GM10248 (cell line): ENCODE measurements around the gene GLIS1.

Experiments
- CTCF ChIA-PET: fragments of 300-600 bp; sonication (Branson Sonifier 250); formaldehyde crosslinking; extraction: SDS; loops from one replicate; lab custom pipeline; 2021; ENCODE audit warnings: antibody characterized with exemption; lab: Yijun Ruan, JAX
- POLR2A ChIA-PET: fragments of 350-650 bp; sonication (Branson Sonifier 250); formaldehyde crosslinking; extraction: SDS; loops from one replicate; lab custom pipeline; 2020; ENCODE audit warnings: antibody characterized with exemption; lab: Yijun Ruan, JAX
- DNase-seq: peaks from one replicate; pipeline ENCODE4 v3.0.0; 2012; ENCODE audit errors: extremely low spot score
- TF ChIP-seq, protein P1 (sequence below): IDR thresholded peaks from 2 replicates; pipeline ENCODE4 v1.5.1; 2012; ENCODE audit warnings: mild to moderate bottlenecking, low read depth; ENCODE audit errors: extremely low read depth, missing control alignments, control extremely low read depth

GLIS1 gene

DNA sequence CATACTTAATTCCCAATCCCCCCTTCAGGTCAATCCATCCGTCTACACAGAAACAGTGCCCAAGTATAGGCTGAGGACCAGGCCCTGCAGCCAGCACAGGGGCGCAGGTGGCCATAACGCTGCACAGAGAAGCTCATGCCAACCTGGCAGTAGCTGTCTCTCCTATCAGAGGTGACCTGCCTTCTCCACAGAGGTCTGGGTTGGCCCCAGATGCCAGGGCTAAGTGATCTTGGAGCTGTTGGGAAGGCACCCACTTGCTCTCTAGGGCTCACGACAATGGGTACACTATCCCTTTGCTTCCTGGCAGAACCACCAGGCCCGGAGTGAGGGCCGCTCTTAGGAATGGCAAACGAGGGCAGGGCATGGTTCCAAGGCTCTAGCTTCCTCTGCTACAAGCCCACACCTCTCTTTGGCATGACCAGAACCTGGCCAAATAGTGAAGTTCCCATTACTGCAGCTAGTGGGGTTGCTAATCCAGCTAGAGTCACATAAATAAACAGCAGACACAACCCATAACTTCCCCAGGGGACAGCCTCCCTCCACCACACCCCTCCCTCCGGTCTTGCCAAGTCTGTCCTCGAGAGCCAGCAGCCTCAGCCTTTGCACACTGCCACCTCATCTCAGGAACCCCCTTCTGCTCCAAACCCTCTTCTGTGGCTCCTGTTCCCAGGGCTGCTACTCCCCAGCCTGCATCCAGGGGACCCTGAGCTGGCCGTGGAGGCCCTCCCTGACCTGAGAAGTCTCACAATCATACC, 113.0 kb downstream of the GLIS1 start:
- no peak for DNase-seq
- ChIA-PET CTCF (no interaction called here), POLR2A (no interaction called here)
- TF ChIP-seq, protein P1, sequence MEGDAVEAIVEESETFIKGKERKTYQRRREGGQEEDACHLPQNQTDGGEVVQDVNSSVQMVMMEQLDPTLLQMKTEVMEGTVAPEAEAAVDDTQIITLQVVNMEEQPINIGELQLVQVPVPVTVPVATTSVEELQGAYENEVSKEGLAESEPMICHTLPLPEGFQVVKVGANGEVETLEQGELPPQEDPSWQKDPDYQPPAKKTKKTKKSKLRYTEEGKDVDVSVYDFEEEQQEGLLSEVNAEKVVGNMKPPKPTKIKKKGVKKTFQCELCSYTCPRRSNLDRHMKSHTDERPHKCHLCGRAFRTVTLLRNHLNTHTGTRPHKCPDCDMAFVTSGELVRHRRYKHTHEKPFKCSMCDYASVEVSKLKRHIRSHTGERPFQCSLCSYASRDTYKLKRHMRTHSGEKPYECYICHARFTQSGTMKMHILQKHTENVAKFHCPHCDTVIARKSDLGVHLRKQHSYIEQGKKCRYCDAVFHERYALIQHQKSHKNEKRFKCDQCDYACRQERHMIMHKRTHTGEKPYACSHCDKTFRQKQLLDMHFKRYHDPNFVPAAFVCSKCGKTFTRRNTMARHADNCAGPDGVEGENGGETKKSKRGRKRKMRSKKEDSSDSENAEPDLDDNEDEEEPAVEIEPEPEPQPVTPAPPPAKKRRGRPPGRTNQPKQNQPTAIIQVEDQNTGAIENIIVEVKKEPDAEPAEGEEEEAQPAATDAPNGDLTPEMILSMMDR: no peak

DNA sequence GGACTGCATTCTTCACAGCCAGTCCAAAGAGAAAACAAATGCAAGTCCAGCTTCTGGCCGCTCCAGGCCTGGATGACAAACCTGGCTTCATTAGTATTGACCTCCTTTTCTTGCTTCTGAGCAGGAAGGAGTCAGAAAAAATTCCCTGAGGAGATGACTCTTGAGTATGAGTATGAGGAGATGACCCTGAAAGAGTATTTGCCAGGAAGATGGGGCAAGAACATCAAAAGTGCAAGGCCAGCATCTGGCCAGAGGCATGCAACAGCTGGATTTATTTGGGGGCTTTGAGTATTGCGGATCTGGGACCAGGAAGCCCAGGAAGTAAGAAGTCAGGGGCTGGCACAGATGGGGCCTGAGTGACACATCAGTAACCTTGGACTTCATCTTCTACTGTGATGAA, 113.9 kb downstream of the GLIS1 start:
- DNase-seq: no peak
- CTCF ChIA-PET: no interaction called here
- POLR2A ChIA-PET: no interaction called here
- TF ChIP-seq, protein P1: no peak

DNA sequence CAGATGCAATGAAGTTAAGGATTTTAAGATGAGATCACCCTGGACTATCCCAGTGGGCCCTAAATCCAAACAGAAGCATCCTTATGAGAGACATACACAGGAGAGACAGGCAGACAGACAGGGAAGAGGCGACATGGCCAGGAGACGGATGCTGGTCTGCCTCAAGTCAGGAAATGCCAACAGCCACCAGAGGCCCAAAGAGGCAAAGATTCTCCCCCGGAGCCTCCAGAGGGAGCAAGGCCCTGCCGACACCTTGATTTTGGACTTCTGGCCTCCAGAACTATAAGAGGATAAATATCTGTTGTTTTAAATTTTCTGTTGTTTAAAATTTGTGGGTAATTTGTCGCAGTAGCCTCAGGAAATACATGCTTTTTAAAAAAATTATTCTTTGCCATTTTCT, 116.4 kb downstream of the GLIS1 start:
- ChIA-PET CTCF (no interaction called here), POLR2A (no interaction called here)
- TF ChIP-seq, protein P1: no peak
- DNase-seq: no peak

DNA sequence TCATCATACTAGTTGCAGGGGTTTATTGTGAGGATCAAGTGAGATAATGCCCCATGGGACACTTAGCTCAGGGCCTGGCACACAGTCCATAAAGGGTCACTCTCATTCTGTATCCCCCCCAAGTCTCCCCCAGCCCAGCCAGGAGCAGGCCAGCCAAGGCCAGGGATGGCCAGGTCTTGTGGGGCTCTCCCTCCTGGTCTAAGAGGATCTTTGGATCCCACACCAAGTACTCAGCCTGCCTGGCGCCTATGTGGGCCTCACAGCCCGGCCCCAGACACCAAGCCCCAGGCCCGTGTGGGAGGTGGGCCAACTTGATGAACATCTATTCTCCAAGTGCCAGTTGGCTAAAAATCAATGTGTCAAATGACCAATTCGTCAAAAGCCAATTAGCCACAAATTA, 117.8 kb downstream of the GLIS1 start:
- CTCF ChIA-PET: interaction anchor here (1.1 kb wide), 1 partner anchor 10 kb away, joined by 4 read pairs; no protein-coding TSS in a partner anchor
- TF ChIP-seq, protein P1: no peak
- POLR2A ChIA-PET: no interaction called here
- DNase-seq: no peak

DNA sequence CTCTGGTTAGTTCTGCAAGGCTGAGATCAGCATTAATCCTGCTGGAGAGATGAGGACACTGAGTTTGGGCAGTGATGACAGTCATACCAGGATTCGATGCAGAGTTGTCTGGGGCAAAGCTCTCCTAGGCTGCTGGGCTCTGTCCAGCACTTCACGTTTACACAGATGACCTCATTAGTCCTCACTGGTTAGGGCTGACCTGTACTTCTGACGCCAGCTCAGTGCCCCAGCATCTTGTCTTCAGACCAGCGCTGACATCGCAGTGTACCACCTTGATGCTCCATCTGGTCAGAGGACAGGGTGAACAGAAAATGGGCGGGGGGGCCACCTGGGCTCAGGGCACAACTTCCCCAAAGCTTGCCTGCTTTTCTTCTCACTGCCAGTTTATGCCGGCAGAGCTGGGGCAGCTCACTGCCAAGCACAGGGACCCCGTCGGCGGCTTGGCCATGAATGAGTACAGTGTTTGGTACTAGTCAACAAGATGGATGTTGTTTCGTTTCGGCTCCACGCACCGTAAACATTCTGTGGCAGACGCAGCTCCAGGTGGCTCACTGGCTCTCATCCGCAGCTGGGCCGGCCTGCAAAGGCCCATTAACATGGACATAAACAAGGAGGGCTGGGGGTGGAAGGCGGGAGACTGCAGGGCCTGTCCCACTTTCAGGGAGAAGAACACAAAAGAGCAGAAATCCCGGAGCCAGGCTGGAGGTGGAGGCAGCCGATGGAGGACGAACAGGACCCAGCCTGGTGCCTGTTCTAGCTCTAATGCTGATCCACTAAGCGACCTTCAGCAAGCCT, 118.7 kb downstream of the GLIS1 start:
- no peak for DNase-seq
- POLR2A ChIA-PET: no interaction called here
- CTCF ChIA-PET: interaction anchor here (1.1 kb wide), 1 partner anchor 9 kb away, joined by 4 read pairs; no protein-coding TSS in a partner anchor
- TF ChIP-seq, protein P1: no peak

DNA sequence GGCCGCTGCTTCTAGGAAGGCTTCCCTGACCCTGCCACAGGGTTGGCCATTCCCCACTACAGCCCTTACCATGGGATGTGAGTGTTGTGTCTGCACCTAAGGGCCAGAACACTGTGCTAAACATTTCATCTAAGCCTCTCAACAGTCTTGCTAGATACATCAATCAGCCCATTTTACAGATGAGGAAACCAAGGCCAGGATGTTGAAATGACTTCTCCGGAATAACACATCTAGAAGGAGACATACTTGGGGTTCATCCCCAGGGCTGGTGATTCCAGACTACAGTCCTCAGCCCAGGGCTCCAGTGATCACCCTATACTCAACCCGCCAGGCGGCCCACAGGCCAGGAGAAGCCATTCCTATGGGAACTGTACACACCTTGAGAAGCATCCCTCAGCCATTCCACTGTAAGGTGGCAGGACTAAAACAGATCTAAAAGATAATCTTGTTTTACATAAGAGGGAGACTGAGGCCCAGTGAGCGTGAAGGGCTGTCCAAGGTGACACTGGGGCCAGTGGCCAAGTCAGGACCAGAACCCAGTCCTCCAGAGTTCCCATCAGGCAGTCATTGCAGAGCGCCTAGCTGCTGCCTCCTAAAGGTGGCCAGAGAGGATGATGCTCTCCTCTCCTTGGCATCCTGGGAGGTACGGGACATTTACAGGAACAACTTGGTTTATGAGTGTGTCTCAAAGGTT, 119.5 kb downstream of the GLIS1 start:
- ChIA-PET CTCF (no interaction called here), POLR2A (no interaction called here)
- no peak for DNase-seq
- TF ChIP-seq, protein P1: no peak
